ENCODE measurements around the gene ZC3H18.

ZC3H18 gene

GRCh38 chr16:88655733-88656281 is 85.6 kb downstream of the ZC3H18 start:
- TF ChIP-seq ISL1 (CRISPR knock-in tag; IDR thresholded peaks at IDR 0.05): no peak
- TF ChIP-seq ARNTL (CRISPR knock-in tag; IDR thresholded peaks at IDR 0.05; ENCODE audit: borderline replicate concordance, low read depth): no peak
- TF ChIP-seq POU6F1 (CRISPR knock-in tag; IDR thresholded peaks at IDR 0.05; ENCODE audit: borderline replicate concordance, low read depth): no peak
- no peak for TF ChIP-seq BACH2 (CRISPR knock-in tag; IDR thresholded peaks at IDR 0.05; ENCODE audit: borderline replicate concordance)
- TF ChIP-seq CSDC2 (CRISPR knock-in tag; IDR thresholded peaks at IDR 0.05): no peak
- no peak for TF ChIP-seq ZFP3 (CRISPR knock-in tag; IDR thresholded peaks at IDR 0.05)
- TF ChIP-seq TOX (CRISPR knock-in tag; IDR thresholded peaks at IDR 0.05; ENCODE audit: borderline replicate concordance): no peak
- no peak for TF ChIP-seq CREB5 (CRISPR knock-in tag; IDR thresholded peaks at IDR 0.05; ENCODE audit: low read depth)
- ATAC-seq: no peak

- ATAC-seq: no peak
- TF ChIP-seq ZFP3 (CRISPR knock-in tag; IDR thresholded peaks at IDR 0.05): no peak
- TF ChIP-seq BACH2 (CRISPR knock-in tag; IDR thresholded peaks at IDR 0.05; ENCODE audit: borderline replicate concordance): no peak
- TF ChIP-seq ISL1 (CRISPR knock-in tag; IDR thresholded peaks at IDR 0.05): no peak
- TF ChIP-seq TCF4 (CRISPR knock-in tag; IDR thresholded peaks at IDR 0.05; ENCODE audit: borderline replicate concordance): no peak
- no peak for TF ChIP-seq TOX (CRISPR knock-in tag; IDR thresholded peaks at IDR 0.05; ENCODE audit: borderline replicate concordance)
- TF ChIP-seq ZNF8 (CRISPR knock-in tag; IDR thresholded peaks at IDR 0.05): no peak
- TF ChIP-seq ZC3H10 (CRISPR knock-in tag; IDR thresholded peaks at IDR 0.05): no peak
- TF ChIP-seq ZNF70 (CRISPR knock-in tag; IDR thresholded peaks at IDR 0.05): no peak
- TF ChIP-seq CSDC2 (CRISPR knock-in tag; IDR thresholded peaks at IDR 0.05): no peak
- TF ChIP-seq ZFP30 (CRISPR knock-in tag; IDR thresholded peaks at IDR 0.05): no peak
- no peak for TF ChIP-seq PATZ1 (CRISPR knock-in tag; IDR thresholded peaks at IDR 0.05; ENCODE audit: borderline replicate concordance)
- no peak for TF ChIP-seq OSR1 (CRISPR knock-in tag; IDR thresholded peaks at IDR 0.05)
- TF ChIP-seq PPARA (CRISPR knock-in tag; IDR thresholded peaks at IDR 0.05; ENCODE audit: borderline replicate concordance): no peak
- no peak for TF ChIP-seq CSRNP3 (CRISPR knock-in tag; IDR thresholded peaks at IDR 0.05)
- TF ChIP-seq, protein P1, sequence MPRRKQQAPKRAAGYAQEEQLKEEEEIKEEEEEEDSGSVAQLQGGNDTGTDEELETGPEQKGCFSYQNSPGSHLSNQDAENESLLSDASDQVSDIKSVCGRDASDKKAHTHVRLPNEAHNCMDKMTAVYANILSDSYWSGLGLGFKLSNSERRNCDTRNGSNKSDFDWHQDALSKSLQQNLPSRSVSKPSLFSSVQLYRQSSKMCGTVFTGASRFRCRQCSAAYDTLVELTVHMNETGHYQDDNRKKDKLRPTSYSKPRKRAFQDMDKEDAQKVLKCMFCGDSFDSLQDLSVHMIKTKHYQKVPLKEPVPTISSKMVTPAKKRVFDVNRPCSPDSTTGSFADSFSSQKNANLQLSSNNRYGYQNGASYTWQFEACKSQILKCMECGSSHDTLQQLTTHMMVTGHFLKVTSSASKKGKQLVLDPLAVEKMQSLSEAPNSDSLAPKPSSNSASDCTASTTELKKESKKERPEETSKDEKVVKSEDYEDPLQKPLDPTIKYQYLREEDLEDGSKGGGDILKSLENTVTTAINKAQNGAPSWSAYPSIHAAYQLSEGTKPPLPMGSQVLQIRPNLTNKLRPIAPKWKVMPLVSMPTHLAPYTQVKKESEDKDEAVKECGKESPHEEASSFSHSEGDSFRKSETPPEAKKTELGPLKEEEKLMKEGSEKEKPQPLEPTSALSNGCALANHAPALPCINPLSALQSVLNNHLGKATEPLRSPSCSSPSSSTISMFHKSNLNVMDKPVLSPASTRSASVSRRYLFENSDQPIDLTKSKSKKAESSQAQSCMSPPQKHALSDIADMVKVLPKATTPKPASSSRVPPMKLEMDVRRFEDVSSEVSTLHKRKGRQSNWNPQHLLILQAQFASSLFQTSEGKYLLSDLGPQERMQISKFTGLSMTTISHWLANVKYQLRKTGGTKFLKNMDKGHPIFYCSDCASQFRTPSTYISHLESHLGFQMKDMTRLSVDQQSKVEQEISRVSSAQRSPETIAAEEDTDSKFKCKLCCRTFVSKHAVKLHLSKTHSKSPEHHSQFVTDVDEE (CRISPR knock-in tag; IDR thresholded peaks at IDR 0.05): no peak
- no peak for TF ChIP-seq ZNF565 (CRISPR knock-in tag; conservative IDR thresholded peaks at IDR 0.05; ENCODE audit: low read depth)
- TF ChIP-seq GLIS3 (CRISPR knock-in tag; IDR thresholded peaks at IDR 0.05): no peak
- TF ChIP-seq CREB5 (CRISPR knock-in tag; IDR thresholded peaks at IDR 0.05; ENCODE audit: low read depth): no peak
- TF ChIP-seq SNAI2 (CRISPR knock-in tag; IDR thresholded peaks at IDR 0.05): no peak
Measured at GRCh38 chr16:88656291-88656980, 86.2 kb downstream of the ZC3H18 start.

Measured in SK-N-SH treated with all-trans-retinoic acid at 6 μM for 48 hours (cell line).